Subcutaneous adipose tissue (tissue), 4 donors: Measurements from ENCODE around the gene PPP1R14B. TPM values are rescaled to one million over a fixed set of nuclear protein-coding genes. Genes with fewer than 3 reads are reported as not detected.

Source experiments
- CTCF ChIP-seq: fragments of 450-650 bp; IDR thresholded peaks from one replicate; pipeline ENCODE4 v1.5.1; 2016; ENCODE audit warnings: low read depth, mild to moderate bottlenecking, control low read depth, antibody characterized with exemption, moderate library complexity
- total RNA-seq, 4 donors: library from RNA; depleted of rRNA; stranded (reverse); fragments of >200 nt; gene quantifications; one replicate each; pipeline ENCODE4 v1.1.0, GENCODE V29; 2016

PPP1R14B gene
- total RNA-seq, 4 donors from 2014 or later = 64.3 to 73.1 (median 69.1) TPM

DNA sequence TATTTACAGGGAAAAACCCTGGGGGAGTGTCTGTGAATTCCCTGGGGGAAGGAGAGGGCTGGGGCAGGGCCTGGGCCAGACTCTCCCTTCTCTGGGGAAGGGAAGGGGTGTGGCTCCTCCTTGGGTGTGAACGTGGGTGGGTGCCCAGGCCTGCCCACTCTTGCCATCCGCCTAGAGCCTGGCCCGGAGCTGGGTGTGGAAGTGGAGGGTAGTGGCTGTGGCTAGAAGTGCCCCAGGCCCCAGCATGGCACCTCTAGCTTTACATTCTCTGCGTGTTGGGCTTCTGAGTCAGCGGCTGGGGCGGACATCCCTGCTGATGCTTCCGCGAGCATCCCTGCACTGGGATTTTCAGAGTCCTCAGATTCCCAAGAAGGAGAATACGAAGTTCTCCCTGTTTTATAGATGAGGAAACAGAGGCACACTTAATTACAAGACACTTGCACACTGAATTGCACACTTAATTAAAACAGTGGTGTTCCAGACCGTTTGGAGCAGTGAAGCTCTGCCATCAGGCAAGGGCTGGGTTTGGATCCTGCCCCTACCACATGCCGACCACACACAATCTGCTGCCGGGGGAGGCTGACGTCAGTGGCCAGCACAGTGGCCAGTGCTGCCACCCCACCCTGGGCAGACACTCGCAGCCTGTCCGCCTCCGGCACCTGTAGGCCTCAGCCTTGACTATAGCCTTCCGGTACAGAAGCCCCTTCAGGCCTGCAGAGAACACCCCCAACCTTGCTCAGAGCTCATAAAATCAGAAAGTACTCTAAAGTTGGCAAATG lies 30.1 kb upstream of the PPP1R14B start:
- no peak for TF ChIP-seq CTCF

DNA sequence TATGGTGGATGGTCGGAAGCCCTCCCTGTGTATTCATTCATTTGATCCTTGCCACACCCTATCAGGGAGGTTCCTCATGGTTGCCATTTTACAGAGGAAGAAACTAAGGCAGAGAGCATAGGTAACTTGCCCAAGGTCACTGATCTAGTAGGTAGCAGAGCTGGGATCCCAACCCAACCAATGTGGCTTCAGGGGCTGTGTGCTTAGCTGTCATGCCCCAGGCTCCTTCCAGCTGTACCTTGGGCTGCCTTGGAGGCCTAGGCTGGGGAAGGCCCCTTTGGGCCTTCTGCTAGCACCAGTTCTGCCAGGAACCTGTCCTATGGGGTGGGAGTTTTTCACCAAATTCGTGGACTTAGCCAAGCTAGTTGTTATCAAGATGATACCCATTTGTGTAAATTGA lies 29.1 kb upstream of the PPP1R14B start:
- no peak for TF ChIP-seq CTCF

DNA sequence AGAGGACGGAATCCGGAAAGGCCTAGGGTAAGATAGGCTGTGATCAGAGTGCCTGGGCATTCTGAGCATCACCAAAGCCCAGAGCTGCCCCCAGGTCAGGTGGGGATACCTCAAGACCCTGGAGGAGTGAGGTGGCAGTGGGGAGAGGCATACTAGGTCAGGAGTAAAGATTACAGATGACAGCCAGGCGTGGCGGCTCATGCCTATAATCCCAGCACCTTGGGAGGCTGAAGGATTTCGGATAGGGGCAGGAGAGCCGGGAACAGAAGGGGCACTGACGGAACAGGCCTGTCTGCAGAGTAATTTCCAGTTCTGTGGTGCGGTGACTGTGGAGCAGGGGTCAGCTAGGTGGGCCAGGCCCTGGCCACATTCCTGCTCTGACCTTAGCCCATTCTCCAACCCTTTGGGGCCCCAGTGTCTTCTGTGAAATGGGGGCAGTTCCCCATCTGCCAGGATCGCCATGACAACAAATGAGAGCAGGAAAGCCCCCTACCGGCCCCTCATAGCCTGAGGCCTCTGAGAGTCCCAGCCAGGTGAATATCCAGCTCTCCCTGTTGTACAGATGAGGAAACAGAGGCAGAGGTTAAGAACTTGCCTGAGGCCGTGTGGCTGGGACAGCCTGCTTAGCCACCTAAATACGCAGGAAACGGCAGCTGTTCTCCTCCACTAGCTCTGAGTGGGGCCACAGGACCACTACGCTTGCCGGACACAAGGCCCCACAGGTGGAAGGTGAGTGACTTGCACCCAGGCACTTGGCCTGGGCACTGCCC lies 28.5 kb upstream of the PPP1R14B start:
- TF ChIP-seq CTCF = no peak

GRCh38 chr11:64269540-64270220 lies 22.9 kb upstream of the PPP1R14B start:
- TF ChIP-seq CTCF = no peak

GRCh38 chr11:64268893-64269539 lies 22.3 kb upstream of the PPP1R14B start:
- no peak for TF ChIP-seq CTCF

DNA sequence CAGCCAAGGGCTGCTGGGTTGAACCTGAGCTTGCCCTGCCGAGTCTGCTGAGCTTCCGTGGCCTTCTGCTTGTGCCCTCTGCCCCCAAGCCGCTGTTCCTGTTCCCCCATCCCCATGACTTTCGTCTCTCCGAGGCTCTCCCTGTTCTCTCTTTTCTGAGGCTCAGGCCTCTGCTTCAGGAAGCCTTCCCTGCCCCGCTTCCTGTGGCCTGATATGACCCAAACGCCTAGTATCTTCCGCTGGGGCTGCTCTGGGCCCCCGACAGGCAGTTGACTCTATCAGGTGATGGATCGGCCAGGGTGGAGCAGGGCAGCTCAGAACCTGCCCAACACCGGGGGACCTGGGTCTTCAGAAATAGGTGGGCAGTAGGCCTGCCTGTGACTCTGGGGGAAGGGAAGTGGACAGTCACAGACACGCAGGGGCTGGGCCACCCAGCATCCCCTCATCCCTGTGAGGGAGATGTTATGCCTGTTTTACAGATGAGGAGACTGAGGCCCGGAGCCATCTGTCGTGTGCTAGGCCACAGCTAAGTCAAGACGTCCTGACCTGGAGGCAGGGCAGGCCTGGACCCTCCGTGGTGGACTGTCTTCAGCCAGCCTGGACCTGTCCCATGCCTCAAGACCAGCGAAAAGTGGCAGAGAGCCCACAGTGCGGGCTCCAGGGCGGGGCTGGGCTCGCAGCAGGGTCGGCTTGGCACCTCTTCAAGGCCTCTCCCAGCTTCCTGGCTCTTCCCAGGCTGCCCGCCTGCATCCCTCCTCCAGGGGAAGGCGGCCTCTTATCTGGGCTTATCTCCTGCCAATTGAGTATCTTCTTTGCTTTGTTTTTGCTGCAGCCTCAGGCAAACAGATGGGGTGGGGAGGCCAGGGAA lies 21.5 kb upstream of the PPP1R14B start:
- TF ChIP-seq CTCF = no peak
